ENCODE measurements around the gene PMFBP1.

PMFBP1 gene

DNA sequence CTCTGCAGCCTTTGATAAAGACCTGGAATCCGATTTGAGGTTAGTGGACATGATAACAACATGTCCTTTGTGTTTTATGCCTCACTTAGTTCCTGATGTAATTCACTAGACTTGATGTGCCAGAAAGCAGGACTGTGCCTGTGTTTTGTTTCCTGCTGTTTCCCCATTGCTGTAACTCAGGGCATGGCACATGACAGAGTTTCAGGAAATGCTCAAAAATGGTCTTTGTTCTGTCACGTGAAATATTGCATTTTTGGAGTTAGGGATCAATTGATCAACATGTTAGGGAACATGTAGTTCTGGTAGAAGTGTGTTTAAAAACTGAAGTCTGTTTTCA is 45.6 kb downstream of the PMFBP1 start:
- DNase-seq, result no peak

DNA sequence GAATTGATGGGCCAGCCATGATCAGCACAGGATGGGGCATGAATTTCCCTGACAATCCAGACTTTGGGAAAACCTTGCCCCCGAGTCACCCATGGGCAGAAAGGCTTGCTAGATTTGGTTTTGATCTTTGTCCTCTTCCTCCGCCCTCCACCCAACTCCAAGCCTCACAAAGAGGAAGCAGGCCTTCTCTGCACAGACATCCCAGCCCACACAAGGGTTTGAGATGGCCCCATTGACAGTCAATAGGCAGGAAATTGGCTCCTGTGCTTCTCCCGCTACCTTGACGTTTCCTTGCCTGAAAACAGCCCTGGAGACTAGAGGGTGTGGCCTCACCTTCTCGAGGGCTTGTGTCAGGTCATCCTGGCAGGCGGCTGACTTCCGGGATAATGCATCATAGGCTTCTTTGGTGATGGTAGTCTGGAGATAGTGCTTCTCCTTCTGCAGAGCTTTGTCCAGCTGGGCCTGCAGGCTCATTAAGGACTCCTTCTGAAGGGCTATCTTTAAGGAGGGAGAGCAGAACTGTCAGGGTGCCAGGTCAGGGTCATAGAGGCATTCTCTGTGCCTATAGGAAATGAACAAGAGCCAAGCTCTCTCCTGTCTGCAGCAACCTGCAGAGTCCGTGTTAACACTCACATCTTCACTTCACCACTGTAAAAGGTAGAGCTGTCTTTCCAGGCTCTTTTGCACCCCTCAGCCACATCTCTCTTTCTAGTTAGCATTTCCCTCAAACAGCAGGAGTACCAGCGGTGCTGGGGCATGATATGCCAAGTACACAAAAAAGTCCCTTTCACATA is 46.1 kb downstream of the PMFBP1 start:
- DNase-seq, result no peak

DNA sequence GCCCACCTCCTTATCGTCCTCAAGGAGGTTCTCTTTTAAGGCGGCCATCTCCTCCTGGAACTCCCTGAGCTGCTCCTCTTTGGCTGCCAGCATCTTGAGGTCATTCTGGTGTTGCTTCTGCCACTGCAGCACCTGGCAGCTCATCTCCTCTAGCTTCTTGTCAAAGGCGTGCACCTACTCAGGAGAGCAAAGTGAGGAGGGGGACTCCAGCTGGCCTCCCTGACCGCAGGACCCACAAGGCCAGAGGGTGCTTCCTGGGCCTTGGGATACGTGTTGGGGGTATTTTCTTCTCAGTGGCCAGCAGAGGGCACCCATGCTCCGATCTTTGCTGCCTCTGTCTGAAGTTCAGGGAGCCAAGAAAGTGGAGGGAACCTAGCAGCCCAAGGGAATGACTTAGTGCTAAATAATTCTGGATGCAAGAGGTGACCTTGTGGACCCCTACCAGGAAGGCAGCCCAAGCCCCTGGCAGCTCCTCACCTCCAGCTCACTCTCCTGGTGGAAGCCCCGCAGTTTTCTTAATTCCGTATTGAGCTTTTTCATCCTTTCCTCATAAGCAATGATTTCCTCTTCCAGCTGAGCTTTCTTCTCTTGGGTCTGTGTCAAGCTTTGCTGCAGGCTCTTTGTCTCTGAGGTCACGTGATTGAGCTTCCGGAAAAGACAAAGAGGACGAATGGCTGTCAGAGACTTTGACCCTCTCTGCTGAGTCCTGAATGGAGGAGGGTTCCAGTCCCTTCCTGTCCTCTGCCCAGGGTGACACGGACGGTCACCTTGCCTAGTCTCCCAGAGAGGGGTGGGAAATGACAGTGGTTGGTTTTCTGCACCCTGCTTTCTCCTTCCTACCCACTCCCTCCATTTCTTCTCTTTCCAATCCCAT is 47.0 kb downstream of the PMFBP1 start:
- DNase-seq, result peak; percentile 51

DNA sequence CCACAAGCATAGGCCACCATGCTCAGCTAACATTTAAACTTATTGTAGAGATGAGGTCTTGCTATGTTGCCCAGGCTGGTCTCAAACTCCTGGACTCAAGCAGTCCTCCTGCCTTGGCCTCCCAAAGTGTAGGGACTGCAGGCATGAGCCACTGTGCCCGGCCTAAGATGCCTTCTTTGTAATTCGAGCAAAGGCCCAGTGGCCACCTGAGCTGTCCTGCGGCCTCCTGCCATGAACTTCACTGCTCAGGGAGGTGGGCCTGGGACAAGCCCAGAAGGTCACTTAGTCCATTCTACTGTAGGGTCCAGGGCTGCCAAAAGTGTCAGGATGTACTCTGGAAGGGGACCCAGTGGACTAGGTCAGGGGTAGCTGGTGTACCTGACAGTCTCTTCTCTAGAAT is 47.8 kb downstream of the PMFBP1 start:
- no peak for DNase-seq

DNA sequence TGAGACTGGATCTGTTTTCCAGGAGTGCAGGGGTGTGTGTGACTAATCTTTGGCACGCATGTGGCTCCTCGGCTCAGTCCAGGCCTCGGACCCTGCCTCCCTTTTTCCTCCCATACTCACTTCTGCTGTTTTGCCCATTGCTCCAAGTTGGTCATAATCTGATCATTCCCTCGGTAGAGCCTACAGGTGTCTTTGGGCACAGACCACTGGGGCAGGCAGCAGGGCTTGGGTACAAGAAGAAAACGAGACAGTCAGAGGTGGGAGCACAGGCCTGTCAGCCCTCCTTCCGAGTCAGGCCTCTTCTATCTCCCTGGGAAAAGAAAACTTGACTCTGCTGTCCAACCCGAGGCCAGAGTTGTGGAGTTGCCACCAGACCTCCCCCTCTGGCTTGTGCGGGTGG is 48.5 kb downstream of the PMFBP1 start:
- DNase-seq, result no peak

DNA sequence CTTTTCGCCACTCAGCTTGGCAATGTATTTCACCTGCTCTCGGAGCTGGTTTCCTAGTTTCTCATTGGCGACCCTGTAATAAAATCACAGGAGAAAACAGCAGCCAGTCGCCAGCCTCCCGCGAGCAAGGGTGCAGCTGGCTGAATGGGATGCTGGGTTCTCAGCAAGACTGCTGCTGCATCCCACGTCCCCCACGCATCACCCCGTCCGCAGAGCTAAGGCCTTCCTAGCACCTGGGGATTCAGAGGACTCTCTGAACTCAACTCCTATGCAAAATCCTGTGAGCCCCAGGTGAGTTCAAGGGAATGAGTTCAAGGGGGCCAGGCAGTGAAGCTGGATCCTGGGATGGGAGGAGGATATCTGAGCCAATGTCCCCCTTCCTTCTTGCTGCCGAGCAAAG is 49.0 kb downstream of the PMFBP1 start:
- no peak for DNase-seq

DNA sequence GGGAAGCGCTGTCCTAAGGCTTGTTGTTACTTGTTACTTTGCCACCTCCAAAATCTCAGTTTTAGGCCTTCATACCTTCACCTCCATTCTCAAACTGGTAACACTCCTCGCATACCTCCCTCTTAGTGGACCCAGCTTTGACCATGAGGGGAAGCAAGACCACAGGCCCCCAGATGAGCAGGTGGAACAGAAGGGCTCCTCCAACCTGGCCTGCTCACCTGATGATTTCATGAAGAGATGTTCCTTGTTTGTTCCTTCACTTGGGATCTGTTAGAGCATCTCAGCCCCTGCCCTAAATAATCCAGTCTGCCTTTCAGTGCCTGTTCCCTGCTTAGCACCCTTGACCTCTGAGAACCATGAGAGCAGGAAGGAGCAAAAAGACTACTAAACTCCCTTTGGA is 49.6 kb downstream of the PMFBP1 start:
- DNase-seq, result no peak

DNA sequence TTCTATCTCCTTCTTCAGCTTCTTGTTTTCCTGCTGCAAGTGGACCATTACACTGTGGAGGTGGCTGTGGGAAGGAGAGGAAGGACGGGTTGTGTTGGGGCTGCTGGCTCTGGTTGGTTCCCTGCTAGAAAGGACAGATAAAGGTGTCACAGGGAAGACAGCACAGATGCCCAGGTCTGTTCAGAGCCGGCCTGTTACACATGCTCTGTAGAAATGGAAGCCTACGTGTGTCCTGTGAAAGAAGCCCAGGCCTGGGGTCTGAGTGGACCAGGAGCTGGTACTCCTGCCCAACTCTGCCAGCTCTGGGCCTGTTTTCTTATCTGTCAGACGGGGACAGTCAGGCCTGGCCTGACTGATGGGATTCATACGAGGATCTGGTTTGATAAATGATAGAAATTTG is 51.9 kb downstream of the PMFBP1 start:
- no peak for DNase-seq

DNA sequence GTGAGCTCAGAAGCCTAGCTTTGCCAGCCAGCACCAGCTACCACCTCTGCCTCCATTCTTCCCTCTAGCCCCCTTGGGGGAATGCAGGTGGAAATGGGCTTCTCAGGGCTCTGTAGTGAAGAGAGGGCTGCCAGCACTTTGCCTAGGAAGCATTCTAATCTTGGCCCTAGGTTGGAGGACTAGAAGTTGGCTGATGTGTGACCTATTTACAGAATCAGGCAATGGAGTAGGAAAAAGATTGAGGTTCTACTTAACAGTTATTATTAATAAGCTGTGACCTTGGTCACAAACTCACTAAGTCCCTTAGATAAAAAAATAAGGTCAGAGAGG is 58.4 kb downstream of the PMFBP1 start:
- DNase-seq, result no peak

DNA sequence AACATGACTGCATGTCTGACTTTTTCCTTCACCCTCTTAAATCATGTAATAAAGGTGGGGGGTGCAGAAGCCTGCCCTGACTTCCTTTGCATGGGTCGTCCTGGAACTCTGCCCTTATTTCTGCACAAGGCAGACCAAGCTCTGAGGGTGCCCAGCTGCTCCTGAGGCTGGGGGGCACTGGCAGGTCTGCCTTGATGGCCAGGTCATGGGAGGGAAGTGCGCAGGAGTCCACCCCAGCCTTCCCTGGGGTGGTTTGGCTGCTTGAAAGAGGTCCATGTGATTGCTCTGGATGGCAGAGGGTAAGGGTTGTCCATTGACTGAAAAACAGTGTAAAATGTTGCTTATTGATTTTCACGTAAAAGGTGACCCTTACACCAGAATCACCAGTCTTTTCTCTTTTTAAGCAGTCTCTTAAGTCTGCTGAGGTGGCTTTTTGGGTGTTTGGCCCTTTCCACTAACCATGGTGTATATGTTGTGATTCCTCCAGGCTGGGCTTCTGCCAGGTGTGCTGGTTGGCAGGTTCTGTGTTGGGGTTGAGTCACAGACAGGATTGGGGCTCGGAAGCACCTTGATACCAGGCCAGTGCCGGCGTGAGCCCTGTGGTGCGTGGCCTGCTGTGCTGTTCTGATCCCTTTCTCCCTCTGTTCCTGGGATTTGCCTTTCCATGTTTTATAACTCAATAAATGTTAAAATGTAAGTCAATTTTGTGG is 58.9 kb downstream of the PMFBP1 start:
- DNase-seq, result no peak

DNA sequence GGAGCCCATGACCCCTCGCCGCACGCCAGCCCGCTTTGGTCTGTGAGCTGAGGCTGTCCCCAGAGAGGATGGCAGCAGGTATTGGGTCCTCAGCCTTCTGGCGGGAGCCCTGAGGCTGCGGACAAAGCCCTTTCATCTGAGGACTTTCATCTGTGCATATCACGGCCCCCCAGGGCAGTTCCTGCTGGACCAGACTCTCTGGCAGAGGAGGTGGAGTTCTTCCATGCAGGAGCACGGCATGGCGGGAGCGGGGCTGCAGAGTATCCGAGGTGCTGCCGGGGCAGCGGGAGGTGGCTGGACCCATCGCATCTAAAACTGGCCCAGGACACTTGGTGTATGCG is 59.5 kb downstream of the PMFBP1 start:
- no peak for DNase-seq

DNA sequence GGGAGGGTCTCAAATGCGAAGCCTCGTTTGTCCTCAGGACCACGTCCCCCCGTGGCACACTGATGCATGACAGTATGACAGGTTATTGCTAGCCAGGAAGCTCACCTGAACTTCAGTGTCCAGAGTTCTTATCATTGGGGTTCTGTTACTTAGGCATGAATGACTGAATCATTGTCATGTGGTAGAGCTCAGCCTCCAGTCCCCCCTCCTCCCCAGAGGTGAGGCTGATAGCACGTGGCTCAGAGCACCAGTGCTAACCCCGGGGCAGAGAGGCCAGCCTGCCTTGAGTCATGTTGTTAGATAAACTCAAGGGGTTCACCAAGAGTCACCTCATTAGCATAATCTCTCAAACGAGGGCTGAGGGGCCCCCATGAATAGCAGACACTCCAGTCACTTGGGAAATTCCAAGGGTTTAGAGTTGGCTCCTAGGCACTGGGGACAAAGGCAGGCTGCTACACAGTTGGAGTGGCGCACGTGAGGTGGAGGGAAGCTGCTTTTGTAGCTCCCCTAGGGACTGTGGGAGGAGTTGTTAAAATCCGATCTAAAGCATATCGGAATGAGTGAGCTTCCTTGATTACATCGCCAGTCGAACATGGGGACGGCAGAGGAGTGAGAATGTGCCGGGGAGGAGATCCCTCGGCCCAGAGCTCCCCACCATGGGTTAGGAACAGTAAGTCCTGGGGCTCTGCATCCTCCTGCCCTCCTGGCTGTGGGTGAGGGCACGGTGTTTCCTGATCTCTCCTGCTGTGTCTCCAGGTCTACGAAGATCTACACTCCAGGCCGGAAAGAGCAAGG is 60.1 kb downstream of the PMFBP1 start:
- DNase-seq, result no peak

DNA sequence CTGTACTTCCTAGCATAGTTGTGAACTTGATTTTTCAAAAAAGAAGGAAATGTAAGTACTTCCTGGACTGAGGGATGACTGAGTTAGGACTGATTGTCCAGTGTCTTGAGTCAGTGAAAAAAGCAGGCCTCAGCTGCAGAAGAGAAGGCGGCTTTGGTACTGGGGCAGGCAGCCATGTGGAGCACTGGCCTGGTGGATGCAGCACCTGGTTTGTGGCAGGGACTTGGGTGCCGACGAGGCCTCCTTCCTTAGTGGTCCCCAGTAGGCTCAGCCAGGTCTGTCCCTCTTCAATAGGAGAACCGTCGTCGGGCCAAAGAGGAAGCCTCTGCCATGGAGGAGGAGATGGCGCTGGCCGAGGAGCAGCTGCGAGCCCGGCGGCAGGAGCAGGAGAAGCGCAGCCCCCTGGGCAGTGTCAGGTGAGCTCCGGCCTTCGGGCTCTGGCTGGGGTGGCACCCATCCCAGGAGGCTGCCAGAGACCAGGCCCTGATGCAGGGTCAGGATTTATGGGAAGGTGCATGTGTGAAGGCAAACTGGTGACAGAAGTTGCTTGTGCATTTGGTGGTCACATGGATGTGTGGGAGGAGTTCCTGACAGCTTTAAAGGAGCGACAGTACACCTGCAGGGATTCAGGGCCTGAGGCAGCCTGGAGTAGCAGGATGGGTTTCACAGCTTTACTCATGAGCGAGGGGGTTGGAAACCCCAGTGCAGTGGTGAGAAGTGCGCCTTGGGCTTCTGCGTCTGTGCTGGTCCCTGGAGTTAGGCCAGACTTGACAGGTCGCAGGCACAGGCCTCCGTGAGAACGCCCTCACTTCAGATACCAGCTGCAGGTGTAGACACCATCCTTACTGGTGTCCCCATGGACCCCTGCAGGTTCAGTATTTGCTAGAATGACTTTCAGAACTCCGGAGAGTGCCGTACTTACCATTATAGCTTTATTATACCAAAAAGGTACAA is 61.0 kb downstream of the PMFBP1 start:
- no peak for DNase-seq

DNA sequence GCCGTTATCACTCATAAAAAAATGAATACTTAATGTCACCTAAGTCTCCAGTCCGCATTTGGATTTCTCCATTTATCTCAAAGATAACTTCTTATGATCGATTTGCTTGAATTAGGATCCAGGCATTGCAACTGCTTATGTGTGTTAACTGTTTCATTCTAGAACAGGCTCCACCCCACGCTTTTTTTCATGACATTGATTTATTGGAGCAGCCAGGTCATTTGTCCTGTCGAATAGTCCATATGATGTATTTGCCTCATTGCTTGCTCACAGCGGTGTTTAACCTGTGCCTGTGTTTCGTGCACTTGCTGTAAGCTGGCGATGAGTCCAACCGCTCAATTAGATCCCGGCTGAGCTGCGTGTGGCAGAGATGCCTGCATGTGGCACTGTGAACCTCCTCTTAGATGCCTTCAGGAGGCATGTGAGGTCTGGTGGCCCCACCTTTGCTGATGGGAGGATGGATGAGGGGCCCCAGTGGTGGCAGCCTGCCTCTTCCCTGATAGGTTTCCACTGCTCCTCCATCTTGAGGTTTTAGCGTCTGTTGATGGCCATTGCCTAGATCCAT is 61.9 kb downstream of the PMFBP1 start:
- DNase-seq, result no peak

DNA sequence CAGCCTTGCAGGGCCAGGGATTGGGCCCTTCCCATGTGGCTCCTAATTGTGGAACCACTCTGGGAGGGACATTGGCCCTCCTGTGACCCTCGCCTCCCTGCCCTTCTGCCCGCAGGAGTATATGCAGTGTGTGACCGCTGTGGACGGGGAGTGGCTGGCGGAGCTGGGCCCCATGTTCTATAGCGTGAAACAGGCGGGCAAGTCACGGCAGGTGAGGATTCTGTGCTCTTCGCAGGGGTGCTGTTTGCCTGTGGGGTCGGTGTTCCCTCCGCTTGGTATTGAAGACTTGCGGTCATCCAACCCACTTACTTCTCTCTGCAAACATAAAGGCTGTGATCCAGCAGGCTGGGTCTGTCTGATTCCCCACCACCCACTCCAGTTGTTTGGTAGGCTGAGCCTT is 62.7 kb downstream of the PMFBP1 start:
- no peak for DNase-seq

DNA sequence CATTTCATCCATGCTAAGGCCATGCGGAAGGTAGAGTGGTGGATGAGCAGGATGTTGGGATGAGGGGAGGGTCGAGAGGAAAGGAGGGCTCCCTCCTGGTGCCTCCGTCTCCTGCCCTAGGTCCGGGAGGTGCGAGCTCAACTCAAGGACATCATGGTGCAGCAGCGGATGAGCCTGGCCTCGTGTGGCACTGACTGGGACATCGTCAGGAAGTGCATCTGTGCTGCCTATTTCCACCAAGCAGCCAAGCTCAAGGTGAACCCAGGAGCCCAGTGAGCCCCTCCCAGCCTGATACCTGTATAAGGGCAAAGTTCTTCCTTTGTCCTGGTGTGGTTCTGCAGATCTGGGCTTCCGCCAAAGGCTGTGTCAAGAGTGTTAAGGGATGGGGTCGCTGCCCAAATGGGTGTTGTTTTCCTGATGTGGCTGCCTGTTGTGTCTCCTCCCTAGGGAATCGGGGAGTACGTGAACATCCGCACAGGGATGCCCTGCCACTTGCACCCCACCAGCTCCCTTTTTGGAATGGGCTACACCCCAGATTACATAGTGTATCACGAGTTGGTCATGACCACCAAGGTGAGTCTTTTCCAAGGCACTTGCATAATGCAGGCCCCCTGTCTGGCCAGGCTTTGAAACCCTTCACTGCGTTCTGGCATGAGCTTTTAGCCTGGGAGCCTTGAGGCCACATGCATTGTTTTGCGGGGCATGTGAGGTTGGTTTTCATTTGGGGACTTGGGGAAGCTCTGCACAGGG is 63.4 kb downstream of the PMFBP1 start:
- no peak for DNase-seq

DNA sequence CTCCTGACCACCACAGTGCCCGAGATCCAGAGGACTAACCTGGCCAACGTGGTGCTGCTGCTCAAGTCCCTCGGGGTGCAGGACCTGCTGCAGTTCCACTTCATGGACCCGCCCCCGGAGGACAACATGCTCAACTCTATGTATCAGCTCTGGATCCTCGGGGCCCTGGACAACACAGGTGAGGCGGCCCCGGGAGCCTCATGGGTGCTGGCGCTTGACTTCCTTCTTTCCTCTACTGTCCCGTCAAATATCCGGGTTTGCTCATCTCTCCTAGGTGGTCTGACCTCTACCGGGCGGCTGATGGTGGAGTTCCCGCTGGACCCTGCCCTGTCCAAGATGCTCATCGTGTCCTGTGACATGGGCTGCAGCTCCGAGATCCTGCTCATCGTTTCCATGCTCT is 64.6 kb downstream of the PMFBP1 start:
- DNase-seq, result no peak

DNA sequence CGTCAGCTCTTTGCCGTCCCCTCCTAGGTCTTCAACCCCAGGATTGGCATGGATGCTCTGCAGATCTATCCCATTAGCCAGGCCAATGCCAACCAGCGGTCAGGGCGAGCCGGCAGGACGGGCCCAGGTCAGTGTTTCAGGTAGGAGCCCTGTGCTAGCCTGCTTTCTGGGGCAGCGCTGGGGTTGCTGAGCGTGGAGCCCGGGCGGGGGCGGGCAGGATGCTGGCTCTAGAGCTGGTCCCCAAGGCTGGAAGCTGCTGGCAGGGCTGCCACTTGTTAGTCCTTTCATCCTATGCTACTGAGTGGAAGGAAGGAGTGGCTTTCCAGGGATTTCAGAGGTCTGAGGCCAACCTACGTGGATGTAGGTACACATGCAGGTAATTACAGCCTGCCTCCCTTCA is 66.0 kb downstream of the PMFBP1 start:
- no peak for DNase-seq

DNA sequence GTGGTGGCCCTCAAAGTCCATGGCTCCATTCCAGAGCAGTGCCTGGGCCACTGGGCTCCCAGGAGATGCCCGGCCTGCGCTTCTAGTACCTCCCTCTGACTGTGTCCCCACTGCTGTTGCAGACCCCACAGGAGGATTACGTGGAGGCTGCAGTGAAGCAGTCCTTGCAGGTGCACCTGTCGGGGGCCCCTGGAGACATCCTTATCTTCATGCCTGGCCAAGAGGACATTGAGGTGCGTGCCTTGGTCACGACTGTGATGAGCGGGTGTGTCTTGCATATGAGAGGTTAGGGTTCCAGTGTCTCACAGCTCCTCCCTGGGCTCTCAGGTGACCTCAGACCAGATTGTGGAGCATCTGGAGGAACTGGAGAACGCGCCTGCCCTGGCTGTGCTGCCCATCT is 67.0 kb downstream of the PMFBP1 start:
- DNase-seq, result no peak

DNA sequence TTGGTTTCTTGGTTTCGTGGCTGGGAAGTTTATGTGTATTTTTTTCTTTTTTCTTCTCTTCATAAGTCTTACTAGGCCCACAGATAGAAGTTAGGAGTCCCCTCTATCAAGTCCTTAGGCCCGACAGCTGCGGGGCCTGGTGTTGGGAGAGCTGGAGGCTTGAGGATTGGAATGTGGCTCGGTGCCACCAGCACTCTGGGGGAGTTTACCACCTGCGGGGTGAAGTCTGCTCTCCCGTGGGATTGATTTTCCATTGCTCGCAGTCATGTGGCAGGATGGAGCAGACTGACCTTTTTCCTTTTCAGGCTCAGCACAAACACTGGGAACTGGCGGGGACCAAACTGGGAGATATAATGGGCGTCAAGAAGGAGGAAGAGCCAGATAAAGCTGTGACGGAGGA is 70.8 kb downstream of the PMFBP1 start:
- DNase-seq, result no peak

DNA sequence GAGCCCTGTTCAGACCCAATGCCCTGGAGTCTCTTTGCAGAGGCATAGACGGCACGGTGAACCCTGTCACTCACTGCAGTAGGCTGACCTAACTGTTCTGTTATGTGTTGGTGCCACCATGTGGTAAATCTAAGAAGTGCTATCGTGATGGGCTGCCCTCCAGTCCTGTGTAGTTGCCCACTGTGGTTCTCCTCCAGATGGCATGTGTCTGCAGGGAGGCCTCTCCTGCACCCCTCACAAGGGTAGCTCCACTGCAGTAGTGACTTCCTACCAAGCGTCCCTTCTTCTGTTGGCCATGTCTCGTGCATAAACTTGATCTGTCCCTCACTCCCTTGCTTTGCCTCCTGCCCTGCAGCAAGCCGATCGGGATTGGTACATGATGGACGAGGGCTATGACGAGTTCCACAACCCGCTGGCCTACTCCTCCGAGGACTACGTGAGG is 72.6 kb downstream of the PMFBP1 start:
- no peak for DNase-seq
